Measurements from ENCODE around the gene SERPINE2.

The SERPINE2 gene

GRCh38 chr2:223943561-223944008, 95.5 kb downstream of the SERPINE2 start:
- peak; percentile 59 for DNase-seq (ENCODE audit: low read depth, low spot score)

GRCh38 chr2:223943135-223943534, 96.0 kb downstream of the SERPINE2 start:
- no peak for DNase-seq (ENCODE audit: low read depth, low spot score)

- DNase-seq (ENCODE audit: low read depth, low spot score), result peak; percentile 88
Measured at GRCh38 chr2:223941579-223942277, 97.4 kb downstream of the SERPINE2 start.

- DNase-seq (ENCODE audit: low read depth, low spot score), result peak; percentile 34
Measured at GRCh38 chr2:223939438-223939837, 99.6 kb downstream of the SERPINE2 start.

GRCh38 chr2:223937535-223937934, 101.6 kb downstream of the SERPINE2 start:
- DNase-seq (ENCODE audit: low read depth, low spot score), result no peak

GRCh38 chr2:223936862-223937326, 102.2 kb downstream of the SERPINE2 start:
- no peak for DNase-seq (ENCODE audit: low read depth, low spot score)

- no peak for DNase-seq (ENCODE audit: low read depth, low spot score)
Measured at GRCh38 chr2:223935459-223936125, 103.5 kb downstream of the SERPINE2 start.

- no peak for DNase-seq (ENCODE audit: low read depth, low spot score)
Measured at GRCh38 chr2:223934870-223935269, 104.2 kb downstream of the SERPINE2 start.

GRCh38 chr2:223932816-223933800, 106.0 kb downstream of the SERPINE2 start:
- no peak for DNase-seq (ENCODE audit: low read depth, low spot score)

GRCh38 chr2:223930103-223930976, 108.7 kb downstream of the SERPINE2 start:
- peak; percentile 33 for DNase-seq (ENCODE audit: low read depth, low spot score)

- no peak for DNase-seq (ENCODE audit: low read depth, low spot score)
Measured at GRCh38 chr2:223929571-223930102, 109.4 kb downstream of the SERPINE2 start.

- no peak for DNase-seq (ENCODE audit: low read depth, low spot score)
Measured at GRCh38 chr2:223928113-223929006, 110.7 kb downstream of the SERPINE2 start.

- DNase-seq (ENCODE audit: low read depth, low spot score), result no peak
Measured at GRCh38 chr2:223925106-223925505, 114.0 kb downstream of the SERPINE2 start.

All from astrocyte of the hippocampus (primary cell).